ENCODE measurements around the gene OPRL1.

GRCh38 chr20:64068386-64069208 lies 11.3 kb upstream of the OPRL1 start:
- no peak for TF ChIP-seq CTCF (conservative IDR thresholded peaks at IDR 0.05 in 1 of 2, IDR thresholded peaks at IDR 0.05 in 1 of 2; ENCODE audit: extremely low read depth in 1 of 2, insufficient read depth in 1 of 2, low read depth in 1 of 2, low read length in 2 of 2)
- no peak for TF ChIP-seq EZH2 (IDR thresholded peaks at IDR 0.05; ENCODE audit: borderline replicate concordance, low read length)
